IMR-90 (cell line): ENCODE data around the gene NFIA. TPM values are rescaled to one million over a fixed set of nuclear protein-coding genes. Genes with fewer than 3 reads are reported as not detected.

Experiments used
- ATAC-seq: fragments of 200-7000 bp; cut with Tn5 transposase; 2 replicates; pipeline ENCODE4 v1.9.1; 2020; ENCODE audit warnings: low read depth, mild to moderate bottlenecking, moderate library complexity
- BruUV-seq: library from RNA; stranded (reverse); fragments of 400-500 nt; replicated peaks from 2 replicates; lab custom pipeline; 2021; lab: Mats Ljungman, UMichigan
- CTCF ChIA-PET: fragments of 300-600 bp; formaldehyde crosslinking; extraction: SDS; loops from one replicate; lab custom pipeline; 2021; ENCODE audit warnings: antibody characterized with exemption; lab: Yijun Ruan, JAX
- POLR2A ChIA-PET: fragments of 300-600 bp; sonication (Branson Sonifier 250); formaldehyde crosslinking; loops from one replicate; lab custom pipeline; 2022; ENCODE audit warnings: antibody characterized with exemption; ENCODE audit not compliant: unreplicated experiment; lab: Charles Lee
- DNase-seq: peaks from one replicate; pipeline ENCODE4 v3.0.0; 2013
- H2AFZ ChIP-seq: replicated peaks from 2 replicates; pipeline ENCODE3; 2013; ENCODE audit warnings: low read length, mild to moderate bottlenecking; ENCODE audit not compliant: poor library complexity
- H2AK5ac ChIP-seq: 2 replicates; pipeline ENCODE4 v1.6.1; 2013; ENCODE audit warnings: low read depth, low read length, inconsistent platforms
- H2AK9ac ChIP-seq: replicated peaks from 2 replicates; pipeline ENCODE3; 2013; ENCODE audit warnings: mild to moderate bottlenecking, low read depth, low read length, moderate library complexity; ENCODE audit not compliant: poor library complexity
- H2BK120ac ChIP-seq: 2 replicates; pipeline ENCODE4 v1.6.1; 2013; ENCODE audit warnings: low read depth, low read length, inconsistent platforms
- H2BK15ac ChIP-seq: 3 replicates; pipeline ENCODE4 v1.6.1; 2013; ENCODE audit warnings: low read depth, low read length, inconsistent platforms
- H2BK20ac ChIP-seq: 2 replicates; pipeline ENCODE4 v1.6.1; 2013; ENCODE audit warnings: low read depth, mild to moderate bottlenecking, inconsistent platforms, low read length, moderate library complexity
- H2BK5ac ChIP-seq: 2 replicates; pipeline ENCODE4 v1.6.1; 2013; ENCODE audit warnings: mild to moderate bottlenecking, low read depth, low read length, inconsistent platforms; ENCODE audit not compliant: poor library complexity, severe bottlenecking
- H3K14ac ChIP-seq: replicated peaks from 2 replicates; pipeline ENCODE4 v1.6.1; 2013; ENCODE audit warnings: low read depth, low read length, inconsistent platforms
- H3K18ac ChIP-seq: 2 replicates; pipeline ENCODE4 v1.6.1; 2013; ENCODE audit warnings: low read depth, low read length, control low read depth
- H3K23ac ChIP-seq: 2 replicates; pipeline ENCODE4 v1.6.1; 2013; ENCODE audit warnings: low read depth, low read length, inconsistent platforms
- H3K27ac ChIP-seq: 2 replicates; pipeline ENCODE4 v1.5.1; 2013; ENCODE audit warnings: mild to moderate bottlenecking, control low read depth, low read length; ENCODE audit not compliant: insufficient read depth
- H3K27me3 ChIP-seq: 2 replicates; pipeline ENCODE4 v1.6.1; 2013; ENCODE audit warnings: low read length; ENCODE audit not compliant: control insufficient read depth, insufficient read depth
- H3K36me3 ChIP-seq: 2 replicates; pipeline ENCODE4 v1.6.1; 2013; ENCODE audit warnings: low read length, mixed read lengths; ENCODE audit not compliant: control insufficient read depth, insufficient read depth
- H3K4ac ChIP-seq: 2 replicates; pipeline ENCODE4 v1.6.1; 2013; ENCODE audit warnings: low read depth, low read length, inconsistent platforms
- H3K4me1 ChIP-seq: 2 replicates; pipeline ENCODE4 v1.6.1; 2013; ENCODE audit warnings: low read length, mixed read lengths; ENCODE audit not compliant: control insufficient read depth, insufficient read depth
- H3K4me2 ChIP-seq: 2 replicates; pipeline ENCODE4 v1.6.1; 2013; ENCODE audit warnings: low read depth, mild to moderate bottlenecking, control low read depth, low read length, moderate library complexity
- H3K4me3 ChIP-seq: 2 replicates; pipeline ENCODE4 v1.5.1; 2013; ENCODE audit warnings: low read depth, mild to moderate bottlenecking, control low read depth, low read length, moderate library complexity; ENCODE audit not compliant: insufficient read depth
- H3K56ac ChIP-seq: 2 replicates; pipeline ENCODE4 v1.6.1; 2013; ENCODE audit warnings: low read length, inconsistent platforms; ENCODE audit not compliant: insufficient read depth; ENCODE audit errors: extremely low read depth
- H3K79me1 ChIP-seq, 2 experiments: 2 replicates each; pipeline ENCODE4 v1.6.1; 2013; ENCODE audit warnings: low read length in 2 of 2, inconsistent platforms in 1 of 2, low read depth in 1 of 2
- H3K9ac ChIP-seq: 2 replicates; pipeline ENCODE4 v1.6.1; 2013; ENCODE audit warnings: low read depth, low read length, control low read depth
- H3K9me1 ChIP-seq: 2 replicates; pipeline ENCODE4 v1.6.1; 2013; ENCODE audit warnings: low read length, inconsistent platforms; ENCODE audit not compliant: insufficient read depth
- H3K9me3 ChIP-seq: 2 replicates; pipeline ENCODE4 v1.6.1; 2013; ENCODE audit warnings: low read length; ENCODE audit not compliant: control insufficient read depth, insufficient read depth
- H4K20me1 ChIP-seq: 2 replicates; pipeline ENCODE4 v1.6.1; 2013; ENCODE audit warnings: low read length, inconsistent platforms; ENCODE audit not compliant: insufficient read depth
- H4K5ac ChIP-seq: 2 replicates; pipeline ENCODE4 v1.6.1; 2013; ENCODE audit warnings: mild to moderate bottlenecking, low read depth, low read length, control low read depth
- H4K8ac ChIP-seq, 2 experiments: 2 replicates each; pipeline ENCODE4 v1.6.1; 2013; ENCODE audit warnings: low read depth in 2 of 2, low read length in 2 of 2, control low read depth in 1 of 2, inconsistent platforms in 1 of 2
- H4K91ac ChIP-seq: 2 replicates; pipeline ENCODE4 v1.6.1; 2013; ENCODE audit warnings: low read depth, low read length, inconsistent platforms; ENCODE audit not compliant: insufficient read depth
- MAZ ChIP-seq: IDR thresholded peaks from 2 replicates; pipeline ENCODE4 v1.6.1; 2012; ENCODE audit warnings: low read depth, mild to moderate bottlenecking, low read length, improper control_type of control experiment, moderate library complexity, borderline replicate concordance
- RCOR1 ChIP-seq: IDR thresholded peaks from 2 replicates; pipeline ENCODE4 v1.6.1; 2012; ENCODE audit warnings: mild to moderate bottlenecking, low read length, improper control_type of control experiment; ENCODE audit not compliant: insufficient replicate concordance
- RFX5 ChIP-seq: IDR thresholded peaks from 2 replicates; pipeline ENCODE4 v1.8.0; 2012; ENCODE audit warnings: low read depth, mild to moderate bottlenecking, low read length, moderate library complexity
- WGBS, 2 experiments: methylation state at CpG; one replicate each; pipeline versions ENCODE4 v1.1.5 to v1.1.7; 2013; ENCODE audit warnings: missing lambda C conversion rate in 2 of 2; ENCODE audit not compliant: insufficient read length in 1 of 2; ENCODE audit errors: extremely low coverage in 2 of 2; 5-methylcytosine and 5-hydroxymethylcytosine counted together
- dilution Hi-C: fragments of 300-500 bp; cut with HindIII; formaldehyde crosslinking; loops from one replicate; pipeline ENCODE4 v1.14.3; 2018; ENCODE audit warnings: low sequenced_read_pairs; ENCODE audit not compliant: unreplicated experiment
- in situ Hi-C: fragments of 300-500 bp; cut with MboI; formaldehyde crosslinking; loops from 3 replicates; pipeline ENCODE4 v1.14.3; 2019; ENCODE audit warnings: low sequenced_read_pairs, inconsistent platforms, mixed read lengths
- intact Hi-C: fragments of 100-400 bp; cut with micrococcal nuclease; formaldehyde crosslinking; loops from 2 replicates; pipeline ENCODE4 v1.10.0; 2022
- polyA plus RNA-seq, 3 experiments: library from polyadenylated mRNA; depleted of rRNA; stranded (reverse); fragments of >200 nt; gene quantifications; 2 replicates each; pipeline ENCODE4 v1.2.3, GENCODE V29; 2012; ENCODE audit warnings: low replicate concordance in 1 of 3
- total RNA-seq: library from RNA; depleted of rRNA; stranded (reverse); fragments of >200 nt; gene quantifications from 2 replicates; pipeline ENCODE4 v1.2.3, GENCODE V29; 2012

The NFIA gene
- total and polyA plus RNA-seq, 2 of the 4 experiments (the other 2 are of a cell fraction), result 1.6 to 2.2 TPM

- dilution Hi-C loops, result no loop called here
- CTCF ChIA-PET, result no interaction called here
These were observed 187.7 kb downstream of the NFIA start for GRCh38 chr1:61270107-61270506.

More at GRCh38 chr1:61270107-61270506, 187.7 kb downstream of the NFIA start:
- H3K4me1 ChIP-seq, result peaks cover 2% of the 10 kb centered on the region; the same call in 1 of the 2 replicates
- no peak overlapping the region for H3K27ac ChIP-seq
- H4K20me1 ChIP-seq, result no peaks in the 10 kb centered on the region
- no peak overlapping the region for H2AK5ac ChIP-seq
- no peak overlapping the region for H3K56ac ChIP-seq
- in situ Hi-C loops (no loop called here), intact Hi-C loops (loop anchor here (5.0 kb wide), 1 partner anchor 193 kb away; no protein-coding TSS in a partner anchor)
- H2BK20ac ChIP-seq, result no peak overlapping the region
- H4K91ac ChIP-seq, result no peak overlapping the region
- no CpG with 5 or more reads among the region's 2 CpGs for WGBS, 2 experiments
- no peak overlapping the region for H2BK15ac ChIP-seq
- no peak overlapping the region for H3K4ac ChIP-seq
- no peak overlapping the region for H3K4me3 ChIP-seq
- POLR2A ChIA-PET, result no interaction called here
- no peaks in the 10 kb centered on the region for H3K27me3 ChIP-seq
- H3K9me1 ChIP-seq, result no peaks in the 10 kb centered on the region
- H3K18ac ChIP-seq, result no peak overlapping the region
- ATAC-seq (no peak), DNase-seq (no peak)
- H4K8ac ChIP-seq, result no peak overlapping the region
- no peak overlapping the region for H3K4me2 ChIP-seq
- H2BK5ac ChIP-seq, result no peak overlapping the region
- BruUV-seq, result no TSS peak
- H2BK120ac ChIP-seq, result no peak overlapping the region
- H3K79me1 ChIP-seq, result no peaks in the 10 kb centered on the region
- H2AK9ac ChIP-seq, result no peak overlapping the region
- no peaks in the 10 kb centered on the region for H3K9me3 ChIP-seq
- H3K23ac ChIP-seq, result no peak overlapping the region
- TF ChIP-seq RFX5, result no peak
- TF ChIP-seq MAZ, result no peak
- TF ChIP-seq RCOR1, result no peak
- no peaks in the 10 kb centered on the region for H3K36me3 ChIP-seq
- no peak overlapping the region for H3K9ac ChIP-seq
- no peak overlapping the region for H2AFZ ChIP-seq
- H4K5ac ChIP-seq, result no peak overlapping the region
- no peak overlapping the region for H3K14ac ChIP-seq
